A204.1 (cell line): ENCODE measurements around the gene TPD52L1.
A peak's percentile ranks its signal among the peaks of the same experiment; 100 is the strongest.
"Not testable (repeated sequence)": the region's sequence is repeated elsewhere in the genome, so short reads cannot be mapped to it uniquely, and the experiment has no call there.

Experiments used
- FAIRE-seq: peaks from 2 replicates; lab custom pipeline; 2012; peaks lifted over from hg19 to GRCh38; lab: Jason Lieb, UNC

Gene TPD52L1, protein sequence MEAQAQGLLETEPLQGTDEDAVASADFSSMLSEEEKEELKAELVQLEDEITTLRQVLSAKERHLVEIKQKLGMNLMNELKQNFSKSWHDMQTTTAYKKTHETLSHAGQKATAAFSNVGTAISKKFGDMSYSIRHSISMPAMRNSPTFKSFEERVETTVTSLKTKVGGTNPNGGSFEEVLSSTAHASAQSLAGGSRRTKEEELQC

DNA sequence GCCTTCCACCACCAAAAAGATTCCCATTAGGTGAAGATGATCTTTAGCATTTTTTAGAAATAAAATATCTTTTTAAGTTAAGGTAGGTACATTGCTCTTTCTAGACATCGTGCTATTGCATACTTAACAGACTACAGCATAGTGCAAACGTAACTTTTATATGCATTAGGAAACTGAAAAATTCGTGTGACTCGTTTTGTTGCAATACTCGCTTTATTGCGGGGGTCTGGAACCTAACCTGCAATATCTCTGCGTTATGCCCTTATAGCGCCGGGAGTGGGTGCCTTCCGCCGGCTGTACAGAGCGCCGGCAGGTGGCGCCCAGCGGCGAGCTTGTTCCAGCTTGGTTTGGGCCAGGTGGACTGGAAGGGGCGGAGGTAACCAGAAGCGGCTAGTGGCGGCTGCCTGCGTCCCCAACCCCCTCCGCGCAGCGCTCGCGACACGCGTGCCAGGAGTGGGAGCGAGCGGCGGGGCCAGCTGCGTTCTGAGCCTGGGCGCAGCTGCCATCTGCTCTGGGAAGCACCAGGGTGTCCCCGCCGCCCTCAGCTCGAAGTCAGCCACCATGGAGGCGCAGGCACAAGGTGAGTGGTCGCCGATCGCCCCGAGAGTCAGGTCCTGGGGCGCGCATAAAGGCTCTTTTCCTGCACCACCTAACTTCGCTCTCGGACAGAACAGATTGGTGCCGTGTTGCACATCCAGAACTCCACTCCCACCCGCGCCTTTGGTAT is at the start of gene TPD52L1:
Gene TPD52L1 (plus strand): TSS at position 383 of the 727 bp plus-strand sequence. CDS start 179 bp downstream, at position 562.
- FAIRE-seq, result no peak

DNA sequence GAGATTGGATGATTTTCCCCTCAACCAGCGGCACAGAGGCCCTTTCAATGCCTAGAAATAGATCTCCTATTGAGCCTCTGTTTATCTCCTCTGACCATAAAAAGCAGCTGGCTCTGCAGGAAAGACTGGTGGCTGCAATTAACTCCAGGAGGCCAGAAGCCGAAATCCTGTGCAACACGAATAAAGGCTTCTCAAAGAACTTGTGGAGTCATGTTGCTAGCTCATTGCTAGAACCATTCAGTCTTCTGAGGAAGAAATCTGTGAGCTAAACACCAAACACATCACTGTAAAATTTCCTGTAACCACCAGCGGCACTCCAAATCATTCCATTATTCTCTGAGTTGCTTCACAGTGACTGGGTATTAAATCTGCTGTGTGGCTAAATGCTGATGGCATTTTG is 49.1 kb upstream of the TPD52L1 start:
- no peak for FAIRE-seq

DNA sequence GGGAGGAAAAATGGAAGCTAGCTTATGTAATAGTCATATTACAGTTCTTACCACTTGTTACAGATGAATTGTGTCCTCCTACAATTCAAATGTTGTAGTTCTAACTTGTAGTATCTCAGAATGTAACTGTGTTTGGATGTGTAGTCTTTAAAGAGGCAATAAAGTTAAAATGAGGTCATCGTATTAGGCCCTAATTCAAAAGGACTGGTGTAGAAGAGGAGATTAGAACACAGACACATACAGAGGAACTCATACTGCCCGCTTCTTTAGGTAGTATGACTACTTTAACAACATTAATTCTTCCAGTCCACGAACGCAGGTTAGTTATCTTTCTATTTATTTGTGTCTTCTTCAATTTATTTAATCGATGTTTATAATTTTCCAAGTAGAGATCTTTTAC is 46.5 kb upstream of the TPD52L1 start:
- no peak for FAIRE-seq

DNA sequence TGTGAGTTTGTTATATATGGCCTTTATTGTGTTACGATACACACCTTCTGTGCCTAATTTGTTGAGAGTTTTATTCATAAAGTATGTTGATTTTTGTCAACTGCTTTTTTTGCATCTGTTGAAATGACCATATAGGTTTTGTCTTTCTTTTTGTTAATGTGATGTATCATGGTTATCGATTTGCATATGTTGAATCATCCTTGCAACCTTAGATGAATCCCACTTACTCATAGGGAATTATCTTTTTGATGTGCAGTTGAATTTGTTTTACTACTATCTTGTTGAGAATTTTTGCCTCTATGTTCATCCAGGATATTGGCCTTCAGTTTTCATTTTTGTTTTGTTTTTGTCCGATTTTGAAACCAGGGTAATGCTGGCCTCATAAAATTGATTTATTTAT is 45.7 kb upstream of the TPD52L1 start:
- no peak for FAIRE-seq

DNA sequence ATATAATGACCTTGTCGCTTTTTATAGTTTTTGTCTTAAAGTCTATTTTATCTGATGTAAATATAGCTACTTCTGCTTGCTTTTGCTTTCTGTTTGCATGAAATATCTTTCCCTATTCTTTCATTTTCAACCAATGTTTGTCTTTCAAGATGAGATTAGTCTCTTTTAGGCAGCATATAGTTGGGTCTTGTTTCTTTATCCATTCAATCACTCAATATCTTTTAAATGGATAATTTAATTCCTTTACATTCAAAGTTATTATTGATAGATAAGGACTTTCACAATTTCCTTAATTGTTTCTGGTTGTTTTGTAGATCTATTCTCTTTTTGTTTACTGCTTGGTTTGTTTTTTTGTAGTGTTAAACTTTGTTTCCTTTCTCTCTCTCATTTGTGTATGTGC is 43.5 kb upstream of the TPD52L1 start:
- FAIRE-seq, result no peak

DNA sequence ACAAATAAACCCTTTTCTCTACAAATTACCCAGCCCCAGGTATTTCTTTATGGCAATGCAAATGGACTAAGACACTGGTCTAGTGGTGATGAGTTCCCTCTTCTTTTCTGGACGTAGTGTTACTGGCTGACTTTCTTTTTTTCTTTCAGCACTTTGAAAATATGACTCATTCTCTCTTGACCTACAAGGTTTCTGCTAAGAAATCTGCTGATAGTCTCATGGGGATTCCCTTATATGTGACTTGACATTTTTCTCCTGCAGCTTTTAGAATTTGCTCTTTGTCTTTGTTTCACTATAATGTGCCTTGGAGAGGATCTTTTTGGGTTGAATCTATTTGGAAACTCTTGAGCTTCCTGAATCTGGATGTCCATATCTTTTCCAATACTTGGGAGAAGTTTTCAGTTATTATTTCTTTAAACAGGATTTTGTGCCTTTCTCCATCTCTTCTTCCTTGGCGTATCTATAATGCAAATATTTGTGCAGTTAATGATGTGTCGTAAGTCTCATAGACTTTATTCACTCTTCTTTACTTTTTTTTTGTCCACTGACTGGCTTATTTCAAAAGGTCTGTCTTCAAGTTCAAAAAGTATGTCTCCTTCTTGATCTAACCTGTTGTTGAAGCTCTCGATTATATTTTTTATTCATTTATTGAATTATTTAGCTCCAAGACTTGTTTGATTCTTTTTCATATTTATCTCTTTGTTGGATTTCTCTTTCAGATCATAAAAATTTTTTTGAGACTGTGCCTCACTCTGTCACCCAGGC is 42.2 kb upstream of the TPD52L1 start:
- no peak for FAIRE-seq

DNA sequence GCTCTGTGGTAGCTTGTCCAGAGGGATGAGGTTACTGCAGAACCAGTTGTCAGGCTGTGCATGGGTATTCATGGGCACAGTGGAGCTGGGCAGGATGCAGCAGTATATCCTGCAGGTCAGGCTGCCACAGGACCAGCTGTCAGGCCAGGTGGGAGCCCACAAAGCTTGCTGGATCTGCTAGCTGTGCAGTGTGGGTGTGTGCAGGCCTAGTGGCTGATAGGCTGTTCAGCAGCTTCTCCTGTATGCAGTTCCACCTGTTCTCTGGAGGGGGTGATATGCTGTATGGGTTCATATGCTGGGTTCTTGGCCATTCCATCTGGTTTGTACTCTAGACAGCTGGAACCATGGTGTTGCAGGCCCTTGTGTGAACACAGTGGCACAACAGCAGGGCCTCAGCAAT is 40.6 kb upstream of the TPD52L1 start:
- no peak for FAIRE-seq

DNA sequence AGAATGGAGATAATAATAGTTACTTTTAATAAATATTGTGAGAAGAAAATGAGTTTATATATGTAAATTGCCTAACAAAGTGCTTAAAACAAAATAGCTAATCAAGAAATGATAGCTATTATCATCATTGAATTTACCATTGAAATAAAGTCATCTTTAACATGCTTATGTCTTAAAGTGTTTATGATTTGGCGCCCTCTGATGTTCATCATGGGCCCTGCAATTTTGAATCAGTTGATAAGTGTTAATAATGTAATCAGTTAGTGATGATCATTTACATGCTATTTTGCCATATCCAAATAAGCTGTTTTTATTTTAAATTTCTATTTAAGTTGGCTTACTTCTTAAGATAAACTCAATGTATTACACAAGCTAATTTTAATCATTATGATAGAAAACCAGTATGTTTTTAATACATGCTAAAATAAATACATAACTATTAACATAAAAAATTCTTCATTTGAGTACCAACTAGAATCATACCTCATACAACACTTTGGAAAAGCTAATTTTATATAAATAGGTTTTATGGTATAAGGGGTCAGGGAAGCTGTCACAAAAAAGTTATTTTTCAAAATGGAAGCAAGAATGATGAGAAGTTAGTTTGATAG is 39.2 kb upstream of the TPD52L1 start:
- FAIRE-seq, result peak; percentile 92

DNA sequence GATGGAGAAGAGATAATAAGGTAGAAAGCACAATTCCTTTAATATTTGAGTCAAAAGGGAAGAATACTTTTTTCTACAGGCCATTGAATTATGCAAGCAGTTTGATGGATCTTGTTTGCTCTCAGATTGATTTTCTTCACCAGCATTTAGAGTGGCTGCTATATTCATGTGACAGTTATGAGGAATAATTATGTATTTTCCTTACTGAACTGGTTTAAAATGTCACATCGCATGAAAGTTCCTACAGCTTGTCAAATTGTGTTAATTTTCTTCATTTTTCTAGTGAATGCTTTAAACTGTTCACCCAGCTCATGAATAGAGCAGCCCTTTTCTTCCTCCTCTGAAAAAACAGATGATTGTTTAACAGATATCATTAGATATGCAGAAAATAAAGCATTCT is 37.4 kb upstream of the TPD52L1 start:
- FAIRE-seq, result no peak

DNA sequence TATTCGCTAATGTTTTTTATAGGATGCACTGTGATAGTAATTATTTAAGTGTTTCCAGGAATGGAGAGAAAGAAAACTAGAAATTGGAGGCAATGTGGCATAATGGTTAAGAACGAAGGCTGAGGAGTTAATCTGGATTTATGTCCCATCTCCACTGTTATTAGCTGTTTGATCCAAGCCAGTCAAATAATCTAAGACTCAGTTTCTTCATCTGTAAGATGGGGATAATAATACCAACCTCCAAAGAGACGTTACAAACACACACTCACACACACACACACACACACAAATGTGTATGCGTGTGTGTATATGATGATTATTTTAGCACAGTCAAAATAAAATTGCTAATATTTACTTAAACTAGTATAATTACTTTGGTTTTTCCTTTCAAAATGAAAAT is 36.9 kb upstream of the TPD52L1 start:
- no peak for FAIRE-seq

DNA sequence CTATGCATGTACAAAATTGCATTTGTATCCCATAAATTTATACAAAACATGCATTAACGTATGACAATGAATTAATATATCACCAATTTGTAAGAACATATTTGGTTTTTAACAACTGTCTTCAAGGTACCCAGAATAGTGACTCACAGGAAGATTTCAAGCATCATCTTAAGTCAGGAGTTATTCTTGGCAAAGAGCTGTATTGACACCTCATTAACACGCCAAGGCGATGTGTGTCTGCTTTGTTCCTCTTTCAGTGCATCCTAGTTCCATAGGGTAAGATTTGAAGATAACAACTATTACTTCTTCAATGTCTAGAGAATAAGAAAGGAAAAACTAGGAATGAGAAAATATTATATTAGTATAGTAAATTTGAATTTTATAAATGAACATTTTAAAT is 35.8 kb upstream of the TPD52L1 start:
- FAIRE-seq, result no peak

DNA sequence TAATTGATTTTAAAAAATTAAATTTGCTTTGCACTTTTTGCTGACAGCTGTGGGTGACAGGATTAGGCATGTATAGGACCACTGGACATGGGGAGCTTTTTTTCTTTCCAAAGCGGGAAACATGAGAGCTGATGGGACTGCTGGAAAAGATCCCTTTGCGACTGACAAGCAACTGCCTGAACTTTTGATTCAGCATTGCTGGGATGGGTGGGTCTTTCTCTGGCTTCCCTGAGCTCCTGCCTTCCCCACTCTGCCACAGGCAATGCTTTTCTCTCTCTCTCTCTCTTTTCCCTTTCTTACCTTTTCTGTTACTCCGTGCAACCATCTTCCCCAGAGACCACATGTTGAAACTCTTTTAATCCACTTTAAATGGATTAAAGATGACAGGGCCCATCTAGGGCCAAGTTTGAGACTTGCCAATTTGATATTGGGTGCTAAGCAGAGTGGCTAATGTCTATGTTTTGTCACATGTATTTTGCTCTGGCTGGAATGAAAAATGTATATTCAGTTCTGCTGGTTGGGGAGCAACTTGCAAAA is 33.5 kb upstream of the TPD52L1 start:
- FAIRE-seq, result no peak

DNA sequence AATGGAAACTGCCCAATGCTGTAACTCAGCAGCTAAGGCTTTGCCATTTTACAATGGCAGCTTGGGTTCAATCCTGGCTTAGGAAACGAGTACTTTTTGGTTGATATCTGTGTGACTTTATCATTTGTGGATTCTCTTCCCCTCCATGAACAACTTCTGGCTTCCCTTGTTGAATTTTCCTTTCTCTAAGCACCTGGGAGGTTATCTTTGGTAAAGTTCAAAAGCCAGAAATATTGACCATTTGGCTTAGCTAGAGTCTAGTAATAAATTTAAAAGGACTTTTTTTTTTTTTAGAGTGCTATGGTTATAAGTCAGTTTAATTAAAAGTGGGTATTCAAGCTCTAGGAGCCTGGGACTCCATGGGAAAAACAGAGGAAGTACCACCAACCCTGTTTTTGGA is 31.7 kb upstream of the TPD52L1 start:
- FAIRE-seq, result no peak

DNA sequence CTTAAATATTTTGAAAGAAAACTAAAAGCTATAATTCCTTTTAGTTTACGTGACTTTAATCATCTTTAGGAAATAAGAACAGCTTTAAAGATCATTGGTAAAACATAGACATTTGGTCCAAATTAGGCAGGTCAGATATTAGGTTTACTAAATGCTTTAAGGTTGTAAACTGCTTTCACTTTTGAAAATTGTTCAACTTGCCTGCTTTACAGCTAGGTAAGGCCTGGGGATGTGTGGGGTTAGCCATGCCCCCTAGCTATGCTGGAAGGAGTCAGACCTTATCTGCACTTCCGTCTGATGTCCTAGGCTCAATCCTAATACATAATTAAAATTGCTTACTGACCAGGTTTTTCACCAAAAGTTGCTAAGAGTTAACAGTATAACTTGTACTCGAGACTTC is 30.5 kb upstream of the TPD52L1 start:
- no peak for FAIRE-seq

DNA sequence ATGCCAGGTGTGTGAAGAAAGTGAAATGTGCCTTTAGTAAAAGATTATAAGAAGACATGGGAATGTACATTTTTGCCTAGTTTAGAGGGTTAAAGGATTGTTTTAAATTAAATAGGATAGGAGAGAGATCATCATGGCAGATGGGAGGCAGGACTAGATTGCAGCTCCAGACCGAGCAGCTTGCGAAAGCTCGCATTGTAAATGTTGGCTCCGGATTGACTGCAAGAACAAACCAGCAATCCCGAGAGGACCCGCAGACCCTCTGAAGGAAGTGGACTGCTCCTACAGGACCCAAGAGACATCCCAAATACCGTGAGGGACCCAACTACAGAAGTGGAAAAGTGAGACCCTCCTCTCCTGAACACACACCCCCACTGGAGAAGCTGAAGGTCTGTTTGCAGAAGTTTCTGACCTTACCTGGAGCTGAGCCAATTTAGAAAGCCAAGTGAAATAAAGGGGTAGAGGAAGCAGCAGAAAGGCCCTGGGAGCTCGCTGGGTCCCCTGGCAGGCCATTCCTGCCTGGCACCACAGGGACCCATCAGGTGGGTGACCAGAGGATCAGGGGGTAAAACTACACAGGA is 30.0 kb upstream of the TPD52L1 start:
- FAIRE-seq, result no peak

DNA sequence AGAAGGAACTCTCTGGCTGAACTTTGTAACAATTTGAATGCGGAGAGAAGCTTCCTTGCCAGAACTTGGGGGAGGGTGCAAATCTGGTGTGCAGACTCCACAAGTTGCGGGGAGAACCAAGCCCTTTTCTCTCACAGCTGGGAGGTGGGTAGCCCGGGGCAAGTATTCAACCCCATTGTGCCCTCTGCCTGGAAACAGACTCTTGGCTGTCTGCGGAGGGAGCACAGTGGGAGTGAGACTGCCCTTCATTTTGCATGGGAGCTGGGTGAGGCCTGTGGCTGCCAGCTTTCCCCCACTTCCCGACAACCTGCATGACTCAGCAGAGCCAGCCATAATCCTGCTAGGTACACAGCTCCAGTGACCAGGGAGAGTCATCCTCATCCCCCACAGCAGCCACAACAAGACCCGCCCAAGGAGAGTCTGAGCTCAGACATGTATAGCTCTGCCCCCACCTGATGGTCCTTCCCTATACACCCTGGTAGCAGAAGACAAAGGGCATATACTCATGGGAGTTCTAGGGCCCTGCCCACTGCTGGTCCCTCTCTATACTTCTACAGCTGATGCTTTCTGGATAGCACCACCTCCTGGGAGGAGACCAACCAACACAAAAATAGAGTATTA is 29.4 kb upstream of the TPD52L1 start:
- no peak for FAIRE-seq

DNA sequence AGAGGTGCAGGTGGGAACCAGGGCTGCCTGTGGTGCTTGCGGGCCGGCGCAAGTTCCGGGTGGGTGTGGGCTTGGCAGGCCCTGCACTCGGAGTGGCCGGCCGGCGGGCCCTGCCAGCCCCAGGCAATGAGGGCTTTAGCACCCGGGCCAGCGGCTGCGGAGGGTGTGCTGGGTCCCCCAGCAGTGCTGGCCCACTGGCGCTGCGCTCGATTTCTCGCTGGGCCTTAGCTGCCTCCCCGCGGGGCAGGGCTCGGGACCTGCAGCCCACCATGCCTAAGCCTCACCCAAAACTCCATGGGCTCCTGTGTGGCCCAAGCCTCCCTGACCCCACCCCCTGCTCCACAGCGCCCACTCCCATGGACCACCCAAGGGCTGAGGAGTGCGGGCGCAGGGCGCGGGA is 27.7 kb upstream of the TPD52L1 start:
- FAIRE-seq, result not testable (repeated sequence)

DNA sequence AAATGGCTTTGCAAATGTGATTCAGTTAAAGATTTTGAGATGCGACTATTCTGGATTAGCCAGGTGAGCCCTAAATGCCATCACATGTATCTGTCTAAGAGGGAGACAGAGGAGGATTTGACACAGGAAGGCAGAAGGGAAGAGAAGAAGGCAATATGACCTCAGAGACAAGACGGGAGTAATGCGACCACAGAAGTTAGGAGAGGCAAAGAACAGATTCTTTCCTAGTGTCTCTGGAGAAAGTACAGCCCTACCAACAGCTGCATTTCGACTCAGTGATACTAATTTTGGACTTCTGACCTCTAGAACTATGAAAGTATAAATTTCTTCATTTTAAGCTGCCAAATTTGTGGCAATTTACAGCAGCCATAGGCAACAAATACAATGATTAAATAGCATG is 24.2 kb upstream of the TPD52L1 start:
- no peak for FAIRE-seq

DNA sequence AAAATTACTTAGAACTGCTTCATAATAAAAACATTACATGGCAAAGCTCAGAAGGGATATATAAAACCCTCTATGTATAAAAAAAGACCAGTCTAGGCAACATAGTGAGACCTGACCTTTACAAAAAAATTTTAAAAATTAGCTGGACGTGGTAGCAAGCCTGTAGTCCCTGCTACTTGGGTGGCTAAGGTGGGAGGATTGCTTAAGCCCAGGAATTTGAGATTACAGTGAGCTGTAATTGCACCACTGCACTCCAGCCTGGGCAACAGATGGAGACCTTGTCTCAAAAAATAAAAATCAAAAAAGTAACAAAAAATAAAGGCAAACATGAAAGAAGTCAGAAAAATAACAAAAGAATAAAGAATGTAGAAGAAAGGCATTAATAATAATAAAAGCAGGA is 21.5 kb upstream of the TPD52L1 start:
- no peak for FAIRE-seq

DNA sequence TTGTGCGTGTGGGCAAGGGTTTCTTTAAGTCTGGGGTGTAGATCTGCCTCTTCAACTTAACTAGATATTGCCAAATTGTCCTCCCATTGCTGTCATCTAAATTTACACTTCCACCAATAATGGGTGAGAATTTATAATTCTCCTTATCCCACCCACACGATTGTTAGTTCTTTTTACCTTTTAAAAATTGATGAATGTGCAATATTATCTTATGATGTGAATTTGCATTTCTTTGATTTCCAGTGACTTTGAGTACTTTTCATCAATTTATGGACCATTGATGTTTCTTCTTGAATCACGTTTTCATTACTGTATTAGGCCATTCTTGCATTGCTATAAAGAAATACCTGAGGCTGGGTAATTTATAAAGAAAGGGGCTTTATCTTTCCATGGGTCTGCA is 17.2 kb upstream of the TPD52L1 start:
- no peak for FAIRE-seq

DNA sequence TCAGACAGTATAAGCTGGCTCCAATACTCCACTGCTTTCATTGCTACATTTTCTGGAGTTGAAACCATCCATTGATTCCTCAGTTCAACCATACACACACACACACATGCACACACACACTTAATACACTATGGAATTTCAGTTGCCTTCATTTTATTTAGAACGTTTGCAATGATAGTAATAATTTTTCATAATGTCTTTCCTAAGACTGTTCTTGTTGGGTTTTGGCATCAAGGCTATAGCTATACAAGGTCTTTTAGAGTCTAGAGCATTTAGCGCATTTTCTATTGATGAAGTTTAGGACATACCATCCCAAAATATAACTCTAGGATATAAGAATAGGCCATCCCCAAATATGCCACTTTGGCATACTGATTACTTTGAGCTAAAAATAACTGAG is 15.5 kb upstream of the TPD52L1 start:
- no peak for FAIRE-seq

DNA sequence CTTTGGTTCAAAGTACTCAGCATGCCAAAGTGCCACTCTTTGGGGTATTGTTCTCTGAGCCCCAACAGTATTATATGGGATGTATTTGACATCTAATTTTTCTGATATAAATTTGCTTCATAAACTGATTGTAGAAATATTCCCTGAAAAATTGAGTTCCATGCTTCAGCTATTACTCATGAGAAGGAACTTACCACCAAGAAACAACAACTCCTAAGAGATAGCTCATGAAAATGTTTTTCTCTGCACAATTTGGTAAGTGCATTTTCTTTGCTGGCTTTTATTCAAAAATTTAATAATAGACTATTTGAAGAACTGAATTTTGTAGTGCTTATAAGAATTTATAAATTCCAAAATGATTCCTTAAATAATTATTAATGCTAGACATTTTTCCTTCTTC is 12.8 kb upstream of the TPD52L1 start:
- FAIRE-seq, result no peak
